ENCODE measurements around the gene GPR119. TPM values are rescaled to one million over a fixed set of nuclear protein-coding genes. Genes with fewer than 3 reads are reported as not detected.

Gene GPR119
- total RNA-seq = not detected

DNA sequence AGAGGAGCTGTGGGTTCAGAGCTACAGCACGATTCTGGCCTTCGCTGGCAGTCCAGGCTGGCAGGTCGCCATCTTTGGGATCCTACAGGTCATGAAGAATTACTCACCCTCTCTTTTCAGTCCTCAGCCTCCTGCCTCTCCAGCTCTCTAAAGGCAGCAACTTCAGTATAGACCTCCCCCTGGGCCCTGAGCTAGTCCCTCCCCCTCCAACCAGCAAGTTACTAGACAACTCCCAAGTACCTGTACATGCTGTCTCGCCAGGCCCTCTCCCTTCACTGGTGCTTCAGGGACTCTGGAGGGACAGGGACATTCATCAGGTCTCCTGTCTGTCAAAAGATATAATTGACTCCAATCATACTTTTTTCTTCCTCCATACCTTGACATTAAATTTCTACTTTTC, at the start of gene GPR119:
GPR119 (minus strand) TSS at position 155 of the 400 bp plus-strand sequence. CDS start 227 bp downstream, outside the sequence.

DNA sequence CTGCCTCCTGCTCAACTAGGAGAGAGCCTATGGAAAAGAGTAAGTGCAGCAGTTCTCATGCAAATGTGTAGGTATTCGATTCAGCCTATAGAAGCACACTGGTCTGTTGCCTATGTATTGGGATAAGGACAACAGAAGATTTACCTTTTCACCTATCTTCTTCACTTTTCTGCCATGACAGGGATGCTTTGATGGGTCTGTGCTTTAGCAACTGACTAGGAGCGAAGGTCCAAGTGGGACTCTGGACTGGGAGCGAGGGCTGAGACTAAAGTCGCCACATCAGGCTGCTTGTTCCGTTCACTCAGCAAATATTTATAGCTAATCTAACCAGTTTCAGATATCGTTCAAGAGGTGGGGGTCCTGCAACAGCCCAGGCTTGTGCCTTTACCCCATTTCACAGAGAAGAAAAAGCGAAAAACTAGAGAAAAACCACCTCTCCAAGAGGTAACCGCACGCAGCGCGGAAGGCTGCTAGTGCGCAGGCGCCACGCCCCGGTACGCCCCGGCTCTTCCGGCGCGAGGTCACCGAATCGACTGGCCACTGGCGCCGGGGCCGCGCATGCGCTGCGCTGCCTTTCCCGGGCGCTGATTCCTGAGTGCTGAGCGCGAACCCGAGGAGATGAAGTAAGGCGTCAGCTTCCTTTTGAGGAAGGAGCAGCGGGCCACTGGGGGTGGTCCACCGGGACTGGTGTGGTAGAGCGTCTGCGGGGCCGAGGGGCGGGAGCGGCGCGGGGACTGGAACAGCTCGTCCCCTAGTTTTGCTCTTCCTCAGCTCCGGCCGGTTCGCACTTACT, 16.1 kb upstream of the GPR119 start, which contains the start of gene RBMX2:
RBMX2 (plus strand) TSS at position 573 of the 793 bp plus-strand sequence; CDS start at position 619, 46 bp downstream.

DNA sequence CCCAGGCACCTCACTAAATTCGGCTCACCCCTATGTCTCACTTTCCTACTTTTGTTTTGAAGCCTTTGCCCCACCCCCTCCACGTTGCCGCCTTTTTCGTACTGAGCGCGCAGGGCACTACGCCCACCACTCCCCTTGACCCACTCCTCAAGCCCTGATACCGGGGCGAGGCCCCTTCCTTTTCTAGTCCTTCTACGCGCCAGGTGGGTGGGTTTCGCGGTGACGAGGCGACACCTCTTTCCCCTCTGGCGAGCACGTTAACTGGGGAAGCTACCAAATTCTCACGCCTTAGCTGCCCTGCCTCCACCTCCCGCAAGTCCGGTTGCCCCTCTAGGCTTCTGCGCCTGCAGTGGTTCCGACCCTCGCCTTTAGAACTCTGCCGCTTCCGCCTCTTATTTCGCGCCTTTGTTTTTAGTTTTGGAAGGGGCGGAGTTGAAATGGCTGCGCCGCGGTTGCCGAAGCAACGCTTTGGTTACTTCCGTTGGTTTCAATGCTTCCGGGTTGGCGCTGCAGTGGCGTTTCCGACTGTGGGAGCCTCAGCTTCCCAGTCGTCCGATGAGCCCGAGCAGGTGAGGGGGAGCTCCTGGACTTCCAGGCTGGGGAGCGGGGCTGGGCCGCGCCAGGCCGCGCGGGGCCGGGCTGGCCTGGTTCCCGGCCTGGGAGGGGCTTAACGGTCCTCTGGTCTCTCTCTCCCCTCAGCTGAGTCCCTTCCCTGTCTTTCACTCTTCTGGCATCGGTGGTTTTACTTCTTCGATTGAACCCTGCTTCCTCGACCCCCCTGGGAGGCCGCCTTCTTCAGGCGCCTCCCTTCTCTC, 45.9 kb downstream of the GPR119 start, which contains the start of gene SLC25A14:
SLC25A14 (plus strand) TSS at position 512 of the 815 bp plus-strand sequence. CDS start 360 bp downstream, outside the sequence.

Other genes with a start within 250 kb of the GPR119 start
- 10 to 100 TPM; 28.2 to 33.6 TPM for gene AIFM1, start 219.8 kb downstream of the GPR119 start, total RNA-seq
- 10 to 100 TPM in 1 of 2 donors, 1 to 10 TPM in 1; 6.5 to 12.7 TPM for gene RAB33A, start 213.7 kb downstream of the GPR119 start, total RNA-seq
- 1 to 10 TPM; 4.8 to 6.3 TPM for gene ZNF280C, start 116.8 kb downstream of the GPR119 start, total RNA-seq
- gene SLC25A14, start 45.8 kb downstream of the GPR119 start, total RNA-seq = 1 to 10 TPM; 9.7 to 10.0 TPM
- gene RBMX2, start 16.3 kb upstream of the GPR119 start, total RNA-seq = 10 to 100 TPM; 15.1 to 17.0 TPM

All from melanocyte of skin (primary cell).